ENCODE data around the gene TRAK1.

The TRAK1 gene

GRCh38 chr3:42266085-42266484 lies 174.9 kb downstream of the TRAK1 start, which contains the start of gene CCK:
TSS of gene CCK (minus strand) at chr3:42266185. CDS start at chr3:42263630, 2,555 bp downstream.
- Histone ChIP-seq H4K20me1 (ENCODE audit: insufficient read depth, low read length) (no peaks in the 10 kb centered on the region), H3K79me2 (ENCODE audit: low read length) (no peaks in the 10 kb centered on the region), H3F3A (ENCODE audit: insufficient read depth, low read length) (no peaks in the 10 kb centered on the region), H3K9ac (ENCODE audit: low read length) (no peak within 1 kb of the TSS), H3K36me3 (replicated peaks; ENCODE audit: insufficient read depth, low read length) (no peaks in the 10 kb centered on the region), H3K9me2 (replicated peaks; ENCODE audit: insufficient read depth, low read length) (no peaks in the 10 kb centered on the region), H3K9me3 (replicated peaks; ENCODE audit: insufficient read depth, low read length) (no peaks in the 10 kb centered on the region), H3K4me1 (ENCODE audit: low read length) (no peaks in the 10 kb centered on the region), H3K4me2 (ENCODE audit: low read depth, low read length) (no peak within 1 kb of the TSS), H3K27me3 (replicated peaks; ENCODE audit: insufficient read depth, low read length) (peaks cover 19% of the 10 kb centered on the region), H3K27ac (ENCODE audit: low read length) (no peak within 1 kb of the TSS), H3K4me3 (ENCODE audit: low read length) (no peak within 1 kb of the TSS), H2AFZ (ENCODE audit: low read length) (no peak within 1 kb of the TSS)
- TF ChIP-seq EZH2 (optimal IDR thresholded peaks at IDR 0.05; ENCODE audit: low read depth, low read length) (no peak), CTCF (IDR thresholded peaks at IDR 0.05; ENCODE audit: low read length) (no peak), EZH2phosphoT487 (IDR thresholded peaks at IDR 0.05; ENCODE audit: low read length) (no peak)
- DNase-seq = no peak

GRCh38 chr3:42267878-42268277 lies 176.7 kb downstream of the TRAK1 start:
- Histone ChIP-seq H3K36me3 (replicated peaks; ENCODE audit: insufficient read depth, low read length) (no peaks in the 10 kb centered on the region), H3K9me3 (replicated peaks; ENCODE audit: insufficient read depth, low read length) (no peaks in the 10 kb centered on the region), H3F3A (ENCODE audit: insufficient read depth, low read length) (no peaks in the 10 kb centered on the region), H3K4me2 (ENCODE audit: low read depth, low read length) (no peak overlapping the region), H3K4me1 (ENCODE audit: low read length) (no peaks in the 10 kb centered on the region), H3K79me2 (ENCODE audit: low read length) (no peaks in the 10 kb centered on the region), H3K9ac (ENCODE audit: low read length) (no peak overlapping the region), H3K9me2 (replicated peaks; ENCODE audit: insufficient read depth, low read length) (no peaks in the 10 kb centered on the region), H3K4me3 (ENCODE audit: low read length) (no peak overlapping the region), H3K27ac (ENCODE audit: low read length) (no peak overlapping the region), H4K20me1 (ENCODE audit: insufficient read depth, low read length) (no peaks in the 10 kb centered on the region), H2AFZ (ENCODE audit: low read length) (no peak overlapping the region), H3K27me3 (replicated peaks; ENCODE audit: insufficient read depth, low read length) (peaks cover 19% of the 10 kb centered on the region)
- no peak for DNase-seq
- TF ChIP-seq CTCF (IDR thresholded peaks at IDR 0.05; ENCODE audit: low read length) (no peak), EZH2phosphoT487 (IDR thresholded peaks at IDR 0.05; ENCODE audit: low read length) (no peak), EZH2 (optimal IDR thresholded peaks at IDR 0.05; ENCODE audit: low read depth, low read length) (no peak)

- Histone ChIP-seq H4K20me1 (ENCODE audit: insufficient read depth, low read length) (no peaks in the 10 kb centered on the region), H3K4me2 (ENCODE audit: low read depth, low read length) (no peak overlapping the region), H3K9ac (ENCODE audit: low read length) (no peak overlapping the region), H3F3A (ENCODE audit: insufficient read depth, low read length) (no peaks in the 10 kb centered on the region), H3K79me2 (ENCODE audit: low read length) (no peaks in the 10 kb centered on the region), H2AFZ (ENCODE audit: low read length) (no peak overlapping the region), H3K4me1 (ENCODE audit: low read length) (no peaks in the 10 kb centered on the region), H3K9me2 (replicated peaks; ENCODE audit: insufficient read depth, low read length) (no peaks in the 10 kb centered on the region), H3K27ac (ENCODE audit: low read length) (no peak overlapping the region), H3K36me3 (replicated peaks; ENCODE audit: insufficient read depth, low read length) (no peaks in the 10 kb centered on the region), H3K4me3 (ENCODE audit: low read length) (no peak overlapping the region), H3K9me3 (replicated peaks; ENCODE audit: insufficient read depth, low read length) (no peaks in the 10 kb centered on the region), H3K27me3 (replicated peaks; ENCODE audit: insufficient read depth, low read length) (peaks cover 3% of the 10 kb centered on the region)
- no peak for TF ChIP-seq CTCF (IDR thresholded peaks at IDR 0.05; ENCODE audit: low read length)
- no peak for TF ChIP-seq EZH2 (optimal IDR thresholded peaks at IDR 0.05; ENCODE audit: low read depth, low read length)
- no peak for TF ChIP-seq EZH2phosphoT487 (IDR thresholded peaks at IDR 0.05; ENCODE audit: low read length)
- no peak for DNase-seq
Observed at GRCh38 chr3:42269647-42270046, 178.5 kb downstream of the TRAK1 start.

Measured in MM.1S (cell line).